ENCODE data around the gene ZFR2. TPM values are rescaled to one million over a fixed set of nuclear protein-coding genes. Genes with fewer than 3 reads are reported as not detected.

Gene ZFR2
- total RNA-seq, 1 experiment from 2014 or later, result not detected

DNA sequence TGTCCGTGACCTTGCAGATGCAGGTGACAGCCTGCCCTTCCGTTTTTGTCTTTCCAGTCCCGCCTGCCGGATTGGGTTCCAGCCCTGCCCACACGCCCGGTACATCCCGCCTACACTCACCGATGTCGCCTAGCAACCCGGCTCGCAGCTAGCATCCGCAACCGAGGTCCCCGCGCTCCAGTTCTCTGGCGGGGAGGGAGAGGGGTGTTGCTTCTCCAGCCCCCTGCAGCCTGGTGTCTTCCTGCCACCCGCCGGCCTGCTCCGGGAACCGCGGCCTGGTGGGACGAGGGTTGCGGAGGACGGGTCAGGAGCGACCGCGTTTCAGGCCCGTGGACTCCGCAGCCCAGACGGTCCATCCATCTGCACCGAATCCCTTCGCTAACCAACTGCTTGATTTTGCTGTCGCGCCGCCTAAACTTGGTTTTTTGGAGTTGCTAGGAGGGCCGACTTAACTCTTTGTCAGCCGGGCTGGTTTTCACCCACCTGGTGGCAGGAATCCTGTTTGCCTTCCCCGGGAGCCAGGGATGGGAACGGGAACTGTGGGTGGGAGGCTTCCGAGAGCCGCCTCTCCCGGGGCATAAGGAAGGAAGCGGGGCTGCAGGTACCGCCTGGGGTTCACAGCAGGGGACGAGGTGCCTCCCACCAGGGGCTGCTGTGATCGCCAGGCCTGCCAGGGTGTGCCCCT is 67.3 kb downstream of the ZFR2 start:
- Mint-ChIP-seq H3K36me3 (ENCODE audit: insufficient read depth, unreplicated experiment) (no peaks in the 10 kb centered on the region), H3K4me1 (ENCODE audit: insufficient read depth, unreplicated experiment) (no peaks in the 10 kb centered on the region), H3K27me3 (ENCODE audit: insufficient read depth, unreplicated experiment) (peaks cover 45% of the 10 kb centered on the region), H3K4me3 (ENCODE audit: unreplicated experiment) (no peak overlapping the region), H3K9me3 (ENCODE audit: unreplicated experiment) (peaks cover 6% of the 10 kb centered on the region), H3K27ac (ENCODE audit: low read depth, unreplicated experiment) (no peak overlapping the region)
- BruUV-seq (replicated peaks), result no TSS peak
- TF ChIP-seq CTCF (IDR thresholded peaks at IDR 0.05; ENCODE audit: unreplicated experiment), result no peak
- POLR2A ChIA-PET, result no interaction called here
- DNase-seq (ENCODE audit: unreplicated experiment), result no peak
- intact Hi-C loops (cut with micrococcal nuclease), result no loop called here
- CTCF ChIA-PET, result no interaction called here

GRCh38 chr19:3800996-3801395 is 67.8 kb downstream of the ZFR2 start:
- no peak overlapping the region for H3K27ac Mint-ChIP-seq (ENCODE audit: low read depth, unreplicated experiment)
- POLR2A ChIA-PET, result no interaction called here
- CTCF ChIA-PET, result interaction anchor here (0.6 kb wide), 1 partner anchor 13 kb away, joined by 3 read pairs; no protein-coding TSS in a partner anchor
- intact Hi-C loops (cut with micrococcal nuclease), result no loop called here
- H3K36me3 Mint-ChIP-seq (ENCODE audit: insufficient read depth, unreplicated experiment), result no peaks in the 10 kb centered on the region
- TF ChIP-seq CTCF (IDR thresholded peaks at IDR 0.05; ENCODE audit: unreplicated experiment), result no peak
- H3K27me3 Mint-ChIP-seq (ENCODE audit: insufficient read depth, unreplicated experiment), result peaks cover 45% of the 10 kb centered on the region
- H3K4me1 Mint-ChIP-seq (ENCODE audit: insufficient read depth, unreplicated experiment), result no peaks in the 10 kb centered on the region
- H3K4me3 Mint-ChIP-seq (ENCODE audit: unreplicated experiment), result no peak overlapping the region
- H3K9me3 Mint-ChIP-seq (ENCODE audit: unreplicated experiment), result peaks cover 8% of the 10 kb centered on the region
- DNase-seq (ENCODE audit: unreplicated experiment), result no peak
- BruUV-seq (replicated peaks), result no TSS peak

DNA sequence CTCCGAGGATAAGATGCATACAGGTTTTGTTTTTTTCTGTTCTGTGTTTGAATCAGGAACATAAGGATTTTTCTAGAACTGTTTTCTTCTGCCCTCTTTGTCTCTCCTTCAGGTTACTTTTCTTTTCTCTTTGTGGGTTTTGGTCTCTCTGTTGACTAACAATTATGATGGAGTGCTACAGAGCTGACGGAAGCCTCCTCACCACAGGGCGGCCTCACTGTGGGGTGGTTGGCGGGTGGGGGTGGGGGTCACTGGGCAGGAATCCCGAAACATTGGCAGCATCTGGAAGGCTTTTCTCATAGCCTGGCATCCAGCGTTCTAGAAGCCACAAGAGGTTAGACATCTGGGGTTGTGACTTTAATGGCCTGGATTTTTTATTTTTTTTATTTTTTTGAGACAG is 70.7 kb downstream of the ZFR2 start:
- CTCF ChIA-PET, result no interaction called here
- TF ChIP-seq CTCF (IDR thresholded peaks at IDR 0.05; ENCODE audit: unreplicated experiment), result no peak
- H3K36me3 Mint-ChIP-seq (ENCODE audit: insufficient read depth, unreplicated experiment), result no peaks in the 10 kb centered on the region
- DNase-seq (ENCODE audit: unreplicated experiment), result no peak
- H3K4me3 Mint-ChIP-seq (ENCODE audit: unreplicated experiment), result no peak overlapping the region
- H3K27me3 Mint-ChIP-seq (ENCODE audit: insufficient read depth, unreplicated experiment), result peaks cover 41% of the 10 kb centered on the region
- intact Hi-C loops (cut with micrococcal nuclease), result no loop called here
- peaks cover 8% of the 10 kb centered on the region for H3K9me3 Mint-ChIP-seq (ENCODE audit: unreplicated experiment)
- no peak overlapping the region for H3K27ac Mint-ChIP-seq (ENCODE audit: low read depth, unreplicated experiment)
- POLR2A ChIA-PET, result no interaction called here
- no peaks in the 10 kb centered on the region for H3K4me1 Mint-ChIP-seq (ENCODE audit: insufficient read depth, unreplicated experiment)
- no TSS peak for BruUV-seq (replicated peaks)

- Mint-ChIP-seq H3K4me3 (ENCODE audit: unreplicated experiment) (no peak overlapping the region), H3K36me3 (ENCODE audit: insufficient read depth, unreplicated experiment) (no peaks in the 10 kb centered on the region), H3K27ac (ENCODE audit: low read depth, unreplicated experiment) (no peak overlapping the region), H3K4me1 (ENCODE audit: insufficient read depth, unreplicated experiment) (no peaks in the 10 kb centered on the region), H3K9me3 (ENCODE audit: unreplicated experiment) (peaks cover 8% of the 10 kb centered on the region), H3K27me3 (ENCODE audit: insufficient read depth, unreplicated experiment) (peaks cover 26% of the 10 kb centered on the region)
- BruUV-seq (replicated peaks), result no TSS peak
- TF ChIP-seq CTCF (IDR thresholded peaks at IDR 0.05; ENCODE audit: unreplicated experiment), result no peak
- no peak for DNase-seq (ENCODE audit: unreplicated experiment)
- ChIA-PET CTCF (no interaction called here), POLR2A (no interaction called here)
- intact Hi-C loops (cut with micrococcal nuclease), result no loop called here
Observed at GRCh38 chr19:3796358-3796757, 72.5 kb downstream of the ZFR2 start.

All from MCF 10A (cell line).